ENCODE data around the gene BICC1. TPM values are rescaled to one million over a fixed set of nuclear protein-coding genes. Genes with fewer than 3 reads are reported as not detected.

The BICC1 gene
- polyA plus RNA-seq, 3 donors = 0.02 to 0.24 (median 0.14) TPM

- H3K4me3 Mint-ChIP-seq = no peak overlapping the region
- Histone ChIP-seq H3K27ac (ENCODE audit: low read depth in 1 of 2, low read length in 2 of 2) (no peak overlapping the region), H2AFZ (ENCODE audit: insufficient read depth, low read depth, low read length, poor library complexity, severe bottlenecking) (no peak overlapping the region), H3K4me3 (replicated peaks in 1 of 3; ENCODE audit: low read depth in 2 of 3, low read length in 3 of 3) (no peak overlapping the region), H3K79me2 (ENCODE audit: insufficient read depth, low read length) (no peaks in the 10 kb centered on the region), H3K4me1 (ENCODE audit: control insufficient read depth in 1 of 2, insufficient read depth in 2 of 2, low read length in 2 of 2) (peaks cover 9 to 12% of the 10 kb centered on the region in 2 donors), H3K9ac (ENCODE audit: insufficient read depth, low read length, poor library complexity, severe bottlenecking) (no peak overlapping the region), H3K36me3 (replicated peaks in 1 of 2; ENCODE audit: control insufficient read depth in 1 of 2, insufficient read depth in 2 of 2, low read length in 2 of 2) (no peaks in the 10 kb centered on the region), H4K20me1 (ENCODE audit: insufficient read depth, low read length) (no peaks in the 10 kb centered on the region), H3K9me3 (replicated peaks in 1 of 2; ENCODE audit: control insufficient read depth in 1 of 2, insufficient read depth in 1 of 2, low read length in 2 of 2) (no peaks in the 10 kb centered on the region), H3K4me2 (replicated peaks; ENCODE audit: extremely low read depth, low read length, poor library complexity, severe bottlenecking) (no peak overlapping the region), H3K27me3 (ENCODE audit: control insufficient read depth in 2 of 2, insufficient read depth in 2 of 2, low read length in 2 of 2) (no peaks in the 10 kb centered on the region)
- H3K27ac Mint-ChIP-seq = no peak overlapping the region
- DNase-seq = no peak
- no peaks in the 10 kb centered on the region for H3K27me3 Mint-ChIP-seq (ENCODE audit: low read depth in 3 of 3)
- no peak for TF ChIP-seq CTCF (IDR thresholded peaks at IDR 0.05)
- WGBS (ENCODE audit: insufficient coverage) = no CpG with 5 or more reads among the region's 4 CpGs
- H3K9me3 Mint-ChIP-seq = no peaks in the 10 kb centered on the region
- H3K36me3 Mint-ChIP-seq = no peaks in the 10 kb centered on the region
- intact Hi-C loops (cut with micrococcal nuclease) = no loop called here
- peaks cover 22% of the 10 kb centered on the region for H3K4me1 Mint-ChIP-seq
Measured at GRCh38 chr10:58545427-58545826, 32.8 kb downstream of the BICC1 start.

GRCh38 chr10:58546137-58546536, 33.5 kb downstream of the BICC1 start:
- Histone ChIP-seq H3K9me3 (replicated peaks in 1 of 2; ENCODE audit: control insufficient read depth in 1 of 2, insufficient read depth in 1 of 2, low read length in 2 of 2) (no peaks in the 10 kb centered on the region), H3K27me3 (ENCODE audit: control insufficient read depth in 2 of 2, insufficient read depth in 2 of 2, low read length in 2 of 2) (no peaks in the 10 kb centered on the region), H3K27ac (ENCODE audit: low read depth in 1 of 2, low read length in 2 of 2) (no peak overlapping the region), H4K20me1 (ENCODE audit: insufficient read depth, low read length) (no peaks in the 10 kb centered on the region), H3K36me3 (replicated peaks in 1 of 2; ENCODE audit: control insufficient read depth in 1 of 2, insufficient read depth in 2 of 2, low read length in 2 of 2) (no peaks in the 10 kb centered on the region), H3K79me2 (ENCODE audit: insufficient read depth, low read length) (no peaks in the 10 kb centered on the region), H2AFZ (ENCODE audit: insufficient read depth, low read depth, low read length, poor library complexity, severe bottlenecking) (no peak overlapping the region), H3K4me3 (replicated peaks in 1 of 3; ENCODE audit: low read depth in 2 of 3, low read length in 3 of 3) (no peak overlapping the region), H3K4me2 (replicated peaks; ENCODE audit: extremely low read depth, low read length, poor library complexity, severe bottlenecking) (no peak overlapping the region), H3K4me1 (ENCODE audit: control insufficient read depth in 1 of 2, insufficient read depth in 2 of 2, low read length in 2 of 2) (peaks cover 9 to 12% of the 10 kb centered on the region in 2 donors), H3K9ac (ENCODE audit: insufficient read depth, low read length, poor library complexity, severe bottlenecking) (no peak overlapping the region)
- no CpG with 5 or more reads among the region's 1 CpG for WGBS (ENCODE audit: insufficient coverage)
- H3K4me3 Mint-ChIP-seq = no peak overlapping the region
- H3K9me3 Mint-ChIP-seq = no peaks in the 10 kb centered on the region
- no peak for TF ChIP-seq CTCF (IDR thresholded peaks at IDR 0.05)
- no peak overlapping the region for H3K27ac Mint-ChIP-seq
- intact Hi-C loops (cut with micrococcal nuclease) = no loop called here
- H3K27me3 Mint-ChIP-seq (ENCODE audit: low read depth in 3 of 3) = no peaks in the 10 kb centered on the region
- no peaks in the 10 kb centered on the region for H3K36me3 Mint-ChIP-seq
- peaks cover 22% of the 10 kb centered on the region for H3K4me1 Mint-ChIP-seq
- DNase-seq = no peak
